ENCODE data around the gene PIR.

DNA sequence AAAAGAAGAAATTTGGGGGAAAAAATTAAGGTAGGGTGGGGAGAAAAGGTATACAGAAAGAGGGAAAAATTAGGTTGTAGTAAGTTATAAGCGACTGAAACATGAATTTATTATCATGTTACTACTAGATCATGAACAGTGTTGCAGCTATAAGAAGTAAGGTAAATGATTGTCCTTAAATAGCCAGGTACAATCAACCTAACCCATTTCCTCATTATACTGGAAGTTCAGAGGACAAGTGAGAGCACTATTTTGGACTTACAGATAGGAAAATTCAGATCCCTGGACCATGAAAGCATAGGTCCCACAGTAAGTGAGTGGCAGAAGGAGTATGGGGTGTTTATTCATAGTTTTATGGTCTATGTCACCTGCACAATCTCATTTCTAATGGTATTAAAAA lies 23.5 kb downstream of the PIR start:
- TF ChIP-seq, protein P1, sequence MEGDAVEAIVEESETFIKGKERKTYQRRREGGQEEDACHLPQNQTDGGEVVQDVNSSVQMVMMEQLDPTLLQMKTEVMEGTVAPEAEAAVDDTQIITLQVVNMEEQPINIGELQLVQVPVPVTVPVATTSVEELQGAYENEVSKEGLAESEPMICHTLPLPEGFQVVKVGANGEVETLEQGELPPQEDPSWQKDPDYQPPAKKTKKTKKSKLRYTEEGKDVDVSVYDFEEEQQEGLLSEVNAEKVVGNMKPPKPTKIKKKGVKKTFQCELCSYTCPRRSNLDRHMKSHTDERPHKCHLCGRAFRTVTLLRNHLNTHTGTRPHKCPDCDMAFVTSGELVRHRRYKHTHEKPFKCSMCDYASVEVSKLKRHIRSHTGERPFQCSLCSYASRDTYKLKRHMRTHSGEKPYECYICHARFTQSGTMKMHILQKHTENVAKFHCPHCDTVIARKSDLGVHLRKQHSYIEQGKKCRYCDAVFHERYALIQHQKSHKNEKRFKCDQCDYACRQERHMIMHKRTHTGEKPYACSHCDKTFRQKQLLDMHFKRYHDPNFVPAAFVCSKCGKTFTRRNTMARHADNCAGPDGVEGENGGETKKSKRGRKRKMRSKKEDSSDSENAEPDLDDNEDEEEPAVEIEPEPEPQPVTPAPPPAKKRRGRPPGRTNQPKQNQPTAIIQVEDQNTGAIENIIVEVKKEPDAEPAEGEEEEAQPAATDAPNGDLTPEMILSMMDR (IDR thresholded peaks at IDR 0.05; ENCODE audit: extremely low read depth in 1 of 2, insufficient read depth in 1 of 2, low read depth in 1 of 2, low read length in 2 of 2) = no peak
- TF ChIP-seq POLR2AphosphoS5 (IDR thresholded peaks at IDR 0.05; ENCODE audit: insufficient read depth, low read depth, low read length) = no peak
- TF ChIP-seq EZH2 (IDR thresholded peaks at IDR 0.05; ENCODE audit: borderline replicate concordance, low read depth, low read length, severe bottlenecking) = no peak
- TF ChIP-seq POLR2A (IDR thresholded peaks at IDR 0.05; ENCODE audit: low read depth, low read length) = no peak
- TF ChIP-seq, protein P2, sequence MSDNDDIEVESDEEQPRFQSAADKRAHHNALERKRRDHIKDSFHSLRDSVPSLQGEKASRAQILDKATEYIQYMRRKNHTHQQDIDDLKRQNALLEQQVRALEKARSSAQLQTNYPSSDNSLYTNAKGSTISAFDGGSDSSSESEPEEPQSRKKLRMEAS (IDR thresholded peaks at IDR 0.05; ENCODE audit: insufficient read depth, insufficient read length) = no peak
